Keratinocyte (primary cell): Measurements from ENCODE around the gene SLC25A25.

Experiments used
- CTCF ChIP-seq, 3 experiments: IDR thresholded peaks in 1 of 3; conservative IDR thresholded peaks in 1 of 3; optimal IDR thresholded peaks in 1 of 3; 2 replicates in 2 of 3; 3 replicates in 1 of 3; pipeline versions ENCODE3 to v1.5.1; 2011; ENCODE audit warnings: low read length in 3 of 3, mild to moderate bottlenecking in 3 of 3, moderate library complexity in 2 of 3, control low read depth in 1 of 3, inconsistent platforms in 1 of 3; ENCODE audit not compliant: insufficient read depth in 2 of 3; ENCODE audit errors: extremely low read depth in 1 of 3
- EZH2 ChIP-seq: IDR thresholded peaks from one replicate; pipeline ENCODE4 v1.6.1; 2012; ENCODE audit warnings: inconsistent platforms, mild to moderate bottlenecking, low read length, moderate library complexity

GRCh38 chr9:128153947-128154695 lies 86.1 kb downstream of the SLC25A25 start:
- TF ChIP-seq EZH2 (no peak), CTCF (optimal IDR thresholded peaks at IDR 0.05 in 1 of 3, IDR thresholded peaks at IDR 0.05 in 1 of 3, conservative IDR thresholded peaks at IDR 0.05 in 1 of 3; ENCODE audit: extremely low read depth in 1 of 3, insufficient read depth in 2 of 3, low read length in 3 of 3) (no peak)
